ENCODE data around the gene NRIP3. TPM values are rescaled to one million over a fixed set of nuclear protein-coding genes. Genes with fewer than 3 reads are reported as not detected.

NRIP3 gene
- 4.0 and 9.6 TPM in 2 replicates for total RNA-seq

GRCh38 chr11:9003573-9004182 lies at the start of gene NRIP3:
TSS of gene NRIP3 (minus strand) at chr11:9004001. CDS start at chr11:9003935, 66 bp downstream.

GRCh38 chr11:8964324-8965320 lies 39.2 kb downstream of the NRIP3 start, which contains the start of gene TMEM9B:
TSS of gene TMEM9B (minus strand) at chr11:8964442. CDS start at chr11:8964313, 129 bp downstream.

GRCh38 chr11:8942518-8943066 lies 61.2 kb downstream of the NRIP3 start, which contains the start of gene ASCL3:
TSS of gene ASCL3 (minus strand) at chr11:8943016. CDS start at chr11:8938161, 4,855 bp downstream.

GRCh38 chr11:8932564-8933180 lies 71.1 kb downstream of the NRIP3 start, which contains the start of gene C11orf16:
TSS of gene C11orf16 (minus strand) at chr11:8932947. CDS start at chr11:8932308, 639 bp downstream.

Small RNA genes within 50 kb of the gene (small RNA-seq; reads per million reads assigned to genes)
- gene RF00019 = not detected

Other genes starting within 250 kb of the NRIP3 start
- 26.0 and 27.2 TPM in 2 replicates for gene AKIP1, start 92.8 kb downstream of the NRIP3 start, total RNA-seq
- not detected in 2 replicates for gene C11orf16, start 71.1 kb downstream of the NRIP3 start, total RNA-seq
- gene ASCL3, start 61.0 kb downstream of the NRIP3 start, total RNA-seq = not detected in 2 replicates
- 22.7 and 26.8 TPM in 2 replicates for gene TMEM9B, start 39.6 kb downstream of the NRIP3 start, total RNA-seq
- 0.20 and 0.73 TPM in 2 replicates for gene SCUBE2, start 87.6 kb upstream of the NRIP3 start, total RNA-seq